ENCODE data around the gene RNF38. TPM values are rescaled to one million over a fixed set of nuclear protein-coding genes. Genes with fewer than 3 reads are reported as not detected.
"Not testable (repeated sequence)": the region's sequence is repeated elsewhere in the genome, so short reads cannot be mapped to it uniquely, and the experiment has no call there.

The RNF38 gene
- total RNA-seq, 1 donor from 2014 or later, result 34.8 TPM

DNA sequence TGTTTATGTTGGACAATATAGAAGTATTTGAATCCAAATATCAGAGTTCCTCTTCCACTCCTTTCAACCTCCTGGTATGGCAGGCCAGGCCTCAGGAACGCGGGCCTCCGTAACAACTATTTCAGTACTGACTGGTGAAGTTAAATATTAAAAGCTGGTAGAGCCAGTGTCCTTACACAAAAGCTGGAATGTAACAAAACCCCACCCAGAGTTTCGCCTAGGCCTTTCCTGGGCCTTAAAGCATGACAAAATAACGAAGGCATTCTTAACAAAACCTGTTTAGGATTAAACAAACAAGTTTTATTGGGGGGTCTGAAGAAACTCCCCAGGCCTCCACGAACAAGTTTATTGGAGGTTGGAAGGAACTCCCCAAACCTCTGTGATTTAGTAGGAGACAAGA, 80.3 kb downstream of the RNF38 start:
- no peak overlapping the region for H3K27ac Mint-ChIP-seq
- no peak overlapping the region for H3K4me3 Mint-ChIP-seq (ENCODE audit: low read depth)
- H3K36me3 Mint-ChIP-seq (ENCODE audit: low read depth), result no peaks in the 10 kb centered on the region

GRCh38 chr9:36319183-36319582, 80.9 kb downstream of the RNF38 start:
- H3K36me3 Mint-ChIP-seq (ENCODE audit: low read depth), result no peaks in the 10 kb centered on the region
- no peak overlapping the region for H3K4me3 Mint-ChIP-seq (ENCODE audit: low read depth)
- no peak overlapping the region for H3K27ac Mint-ChIP-seq
- intact Hi-C loops (cut with micrococcal nuclease), result no loop called here
- peaks cover 7% of the 10 kb centered on the region for H3K9me3 Mint-ChIP-seq
- no peaks in the 10 kb centered on the region for H3K27me3 Mint-ChIP-seq (ENCODE audit: low read depth)
- H3K4me1 Mint-ChIP-seq (ENCODE audit: low read depth), result no peaks in the 10 kb centered on the region
- DNase-seq (ENCODE audit: low spot score), result no peak

More for the DNA sequence above, 80.3 kb downstream of the RNF38 start:
- no peak for DNase-seq (ENCODE audit: low spot score)
- peaks cover 7% of the 10 kb centered on the region for H3K9me3 Mint-ChIP-seq
- H3K4me1 Mint-ChIP-seq (ENCODE audit: low read depth), result no peaks in the 10 kb centered on the region
- H3K27me3 Mint-ChIP-seq (ENCODE audit: low read depth), result no peaks in the 10 kb centered on the region
- intact Hi-C loops (cut with micrococcal nuclease), result no loop called here

DNA sequence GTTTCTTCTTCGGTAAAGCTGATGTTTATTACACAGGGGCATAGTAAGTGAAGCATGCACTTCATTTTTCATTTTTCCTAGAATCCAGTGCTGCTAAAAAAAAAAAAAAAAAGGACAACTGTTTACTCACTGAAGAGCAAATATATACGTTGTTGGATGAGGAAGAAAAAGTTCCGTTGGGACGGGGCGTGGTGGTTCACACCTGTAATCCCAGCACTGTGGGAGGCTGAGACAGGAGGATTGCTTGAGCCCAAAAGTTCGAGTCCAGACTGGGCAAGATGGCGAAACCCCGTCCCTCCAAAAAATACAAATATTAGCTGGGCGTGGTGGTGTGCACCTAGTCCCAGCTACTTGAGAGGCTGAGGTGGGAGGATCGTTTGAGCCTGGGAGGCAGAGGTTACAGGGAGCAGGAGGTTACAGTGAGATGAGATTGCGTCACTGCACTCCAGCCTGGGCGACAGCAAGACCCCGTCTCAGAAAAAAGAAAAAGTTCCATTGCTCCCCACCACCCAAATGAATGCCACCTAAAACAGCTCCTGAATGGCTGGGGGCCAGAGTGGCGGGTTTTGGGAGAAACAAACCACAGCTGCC, 81.8 kb downstream of the RNF38 start:
- no peaks in the 10 kb centered on the region for H3K4me1 Mint-ChIP-seq (ENCODE audit: low read depth)
- no peak overlapping the region for H3K4me3 Mint-ChIP-seq (ENCODE audit: low read depth)
- DNase-seq (ENCODE audit: low spot score), result no peak
- no peak overlapping the region for H3K27ac Mint-ChIP-seq
- H3K27me3 Mint-ChIP-seq (ENCODE audit: low read depth), result no peaks in the 10 kb centered on the region
- intact Hi-C loops (cut with micrococcal nuclease), result no loop called here
- H3K9me3 Mint-ChIP-seq, result peaks cover 7% of the 10 kb centered on the region
- no peaks in the 10 kb centered on the region for H3K36me3 Mint-ChIP-seq (ENCODE audit: low read depth)

GRCh38 chr9:36317766-36318165, 82.3 kb downstream of the RNF38 start:
- DNase-seq (ENCODE audit: low spot score), result no peak
- Mint-ChIP-seq H3K27ac (no peak overlapping the region), H3K4me3 (ENCODE audit: low read depth) (no peak overlapping the region), H3K4me1 (ENCODE audit: low read depth) (no peaks in the 10 kb centered on the region), H3K27me3 (ENCODE audit: low read depth) (no peaks in the 10 kb centered on the region), H3K36me3 (ENCODE audit: low read depth) (no peaks in the 10 kb centered on the region), H3K9me3 (peaks cover 7% of the 10 kb centered on the region)
- intact Hi-C loops (cut with micrococcal nuclease), result no loop called here

DNA sequence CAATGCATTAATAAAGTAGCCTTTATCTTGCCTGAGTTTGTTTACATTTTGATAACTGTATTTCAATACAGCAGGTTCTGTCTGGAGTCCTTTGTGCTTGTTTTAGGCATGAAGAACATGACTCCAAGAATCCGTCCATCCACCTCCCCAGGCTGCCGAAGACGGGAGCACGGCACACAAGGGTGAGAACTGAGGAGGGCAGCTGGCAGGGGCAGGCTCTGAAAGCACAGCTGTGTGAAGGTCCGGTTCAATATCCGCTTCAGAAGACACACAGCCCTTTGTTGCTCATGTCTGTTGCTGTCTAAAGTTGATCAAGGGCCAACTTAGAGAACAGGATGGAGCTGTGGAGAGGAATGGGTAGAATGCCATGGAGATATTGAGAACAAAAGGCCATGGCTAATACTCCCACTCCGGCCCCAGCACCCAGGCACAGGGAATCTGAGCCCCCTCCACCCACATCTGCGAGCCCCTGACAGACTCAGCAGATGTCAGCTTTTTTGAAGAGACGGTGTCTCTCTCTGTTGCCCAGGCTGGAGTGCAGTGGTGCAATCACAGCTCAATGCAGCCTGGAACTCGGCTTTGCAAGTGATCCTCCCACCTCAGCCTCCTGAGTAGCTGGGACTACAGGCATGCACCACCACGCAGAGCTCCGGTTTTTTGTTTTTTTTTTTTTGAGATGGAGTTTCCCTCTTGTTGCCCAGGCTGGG, 83.3 kb downstream of the RNF38 start:
- H3K9me3 Mint-ChIP-seq, result peaks cover 5% of the 10 kb centered on the region
- no peak overlapping the region for H3K4me3 Mint-ChIP-seq (ENCODE audit: low read depth)
- no peak overlapping the region for H3K27ac Mint-ChIP-seq
- H3K4me1 Mint-ChIP-seq (ENCODE audit: low read depth), result no peaks in the 10 kb centered on the region
- no peaks in the 10 kb centered on the region for H3K36me3 Mint-ChIP-seq (ENCODE audit: low read depth)
- intact Hi-C loops (cut with micrococcal nuclease), result no loop called here
- no peaks in the 10 kb centered on the region for H3K27me3 Mint-ChIP-seq (ENCODE audit: low read depth)
- no peak for DNase-seq (ENCODE audit: low spot score)

DNA sequence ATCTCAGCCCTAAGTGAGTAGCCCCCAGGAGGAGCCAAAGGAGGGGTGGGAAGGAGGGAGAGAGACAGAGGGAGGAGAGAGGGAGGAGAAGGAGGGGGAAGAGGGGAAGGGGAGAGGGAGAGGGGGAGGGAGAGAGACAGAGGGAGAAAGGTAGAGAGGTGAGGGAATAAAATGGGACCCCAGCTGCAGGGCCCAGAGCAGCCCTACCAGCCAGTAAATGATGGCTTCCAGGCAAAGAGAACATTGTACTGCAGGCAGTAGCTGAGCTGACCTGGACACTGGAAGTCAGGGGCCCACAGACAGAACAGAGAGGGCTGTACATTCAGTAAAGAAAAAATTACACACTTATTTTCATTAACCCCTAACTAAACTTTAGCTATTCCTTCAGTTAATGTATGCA, 84.0 kb downstream of the RNF38 start:
- DNase-seq (ENCODE audit: low spot score), result no peak
- intact Hi-C loops (cut with micrococcal nuclease), result no loop called here
- Mint-ChIP-seq H3K9me3 (no peaks in the 10 kb centered on the region), H3K4me3 (ENCODE audit: low read depth) (no peak overlapping the region), H3K36me3 (ENCODE audit: low read depth) (no peaks in the 10 kb centered on the region), H3K4me1 (ENCODE audit: low read depth) (no peaks in the 10 kb centered on the region), H3K27ac (no peak overlapping the region), H3K27me3 (ENCODE audit: low read depth) (no peaks in the 10 kb centered on the region)

- no peaks in the 10 kb centered on the region for H3K27me3 Mint-ChIP-seq (ENCODE audit: low read depth)
- H3K4me1 Mint-ChIP-seq (ENCODE audit: low read depth), result no peaks in the 10 kb centered on the region
- no peaks in the 10 kb centered on the region for H3K36me3 Mint-ChIP-seq (ENCODE audit: low read depth)
- H3K9me3 Mint-ChIP-seq, result no peaks in the 10 kb centered on the region
- H3K27ac Mint-ChIP-seq, result no peak overlapping the region
- intact Hi-C loops (cut with micrococcal nuclease), result no loop called here
- DNase-seq (ENCODE audit: low spot score), result no peak
- H3K4me3 Mint-ChIP-seq (ENCODE audit: low read depth), result no peak overlapping the region
Observed at GRCh38 chr9:36315283-36315682, 84.8 kb downstream of the RNF38 start.

DNA sequence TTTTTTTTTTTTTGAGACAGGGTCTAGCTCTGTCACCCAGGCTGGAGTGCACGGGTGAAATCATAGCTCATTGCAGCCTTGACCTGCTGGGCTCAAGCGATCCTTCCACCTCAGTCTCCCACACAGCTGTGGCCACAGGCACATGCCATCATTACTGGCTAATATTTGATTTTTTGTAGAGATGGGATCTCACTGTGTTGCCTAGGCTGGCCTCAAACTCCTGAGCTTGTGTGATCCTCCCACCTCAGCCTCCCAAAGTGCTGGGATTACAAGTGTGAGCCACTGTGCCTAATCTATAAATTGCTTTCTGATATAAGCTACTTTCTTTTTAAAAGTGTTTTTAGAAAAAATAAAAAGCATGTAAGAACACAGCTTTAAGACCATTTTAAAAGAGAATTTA, 85.3 kb downstream of the RNF38 start:
- Mint-ChIP-seq H3K36me3 (ENCODE audit: low read depth) (no peaks in the 10 kb centered on the region), H3K4me3 (ENCODE audit: low read depth) (no peak overlapping the region), H3K27me3 (ENCODE audit: low read depth) (no peaks in the 10 kb centered on the region), H3K9me3 (no peaks in the 10 kb centered on the region), H3K4me1 (ENCODE audit: low read depth) (no peaks in the 10 kb centered on the region), H3K27ac (no peak overlapping the region)
- intact Hi-C loops (cut with micrococcal nuclease), result no loop called here
- no peak for DNase-seq (ENCODE audit: low spot score)

- Mint-ChIP-seq H3K36me3 (ENCODE audit: low read depth) (no peaks in the 10 kb centered on the region), H3K27ac (peak overlapping the region; percentile 29)
- intact Hi-C loops (cut with micrococcal nuclease), result no loop called here
Observed at GRCh38 chr9:36306471-36307306, 93.4 kb downstream of the RNF38 start.

GRCh38 chr9:36304366-36304765, 95.7 kb downstream of the RNF38 start:
- DNase-seq (ENCODE audit: low spot score); H3K27me3 Mint-ChIP-seq (ENCODE audit: low read depth); H3K9me3 Mint-ChIP-seq; H3K36me3 Mint-ChIP-seq (ENCODE audit: low read depth); H3K4me1 Mint-ChIP-seq (ENCODE audit: low read depth); H3K4me3 Mint-ChIP-seq (ENCODE audit: low read depth); intact Hi-C loops (cut with micrococcal nuclease); H3K27ac Mint-ChIP-seq: not testable (repeated sequence)

More at GRCh38 chr9:36306471-36307306, 93.4 kb downstream of the RNF38 start:
- Mint-ChIP-seq H3K4me1 (ENCODE audit: low read depth) (peaks cover 5% of the 10 kb centered on the region), H3K4me3 (ENCODE audit: low read depth) (no peak overlapping the region), H3K27me3 (ENCODE audit: low read depth) (no peaks in the 10 kb centered on the region), H3K9me3 (no peaks in the 10 kb centered on the region)
- no peak for DNase-seq (ENCODE audit: low spot score)

DNA sequence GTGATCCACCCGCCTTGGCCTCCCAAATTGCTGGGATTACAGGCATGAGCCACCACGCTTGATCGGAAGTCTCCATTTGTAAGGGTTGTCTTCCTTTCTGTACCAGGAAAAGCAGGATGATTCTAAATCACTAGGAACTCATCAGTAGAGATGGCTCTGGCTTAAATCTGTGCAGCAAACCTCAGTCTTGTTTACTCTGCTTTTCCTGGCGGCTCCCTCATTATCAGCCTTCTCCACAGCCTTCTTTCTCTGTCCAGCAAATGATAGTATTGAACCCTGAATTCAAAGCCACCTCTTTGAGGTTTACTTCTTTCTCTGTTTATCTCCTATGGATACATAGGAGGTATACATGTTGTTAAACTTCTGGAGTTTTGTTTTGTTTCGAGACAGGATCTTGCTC, 98.8 kb downstream of the RNF38 start:
- intact Hi-C loops (cut with micrococcal nuclease), result no loop called here

DNA sequence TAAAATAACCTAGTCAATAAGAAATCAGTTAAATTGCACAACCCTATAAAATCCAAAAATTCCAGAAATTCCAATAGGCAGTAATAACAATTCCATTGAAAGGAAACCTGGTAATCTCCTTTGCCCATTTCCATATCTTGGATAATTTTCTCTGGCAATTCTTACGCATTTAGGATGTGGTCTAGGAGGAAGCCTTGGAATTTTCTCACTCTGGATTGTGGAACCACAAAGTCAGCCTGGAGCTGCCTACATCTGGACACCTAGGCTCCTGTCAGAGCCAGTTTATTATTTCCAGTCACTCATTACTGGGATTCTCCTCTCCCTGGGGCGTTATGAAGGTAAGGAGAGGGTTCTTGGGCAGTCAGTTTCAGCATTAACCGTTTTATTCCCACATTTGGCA, 101.5 kb downstream of the RNF38 start:
- no peak for DNase-seq (ENCODE audit: low spot score)
- Mint-ChIP-seq H3K4me3 (ENCODE audit: low read depth) (no peak overlapping the region), H3K36me3 (ENCODE audit: low read depth) (no peaks in the 10 kb centered on the region), H3K27me3 (ENCODE audit: low read depth) (no peaks in the 10 kb centered on the region), H3K4me1 (ENCODE audit: low read depth) (no peaks in the 10 kb centered on the region), H3K27ac (no peak overlapping the region), H3K9me3 (no peaks in the 10 kb centered on the region)
- intact Hi-C loops (cut with micrococcal nuclease), result no loop called here

More for the DNA sequence above, 98.8 kb downstream of the RNF38 start:
- no peaks in the 10 kb centered on the region for H3K36me3 Mint-ChIP-seq (ENCODE audit: low read depth)
- no peak overlapping the region for H3K4me3 Mint-ChIP-seq (ENCODE audit: low read depth)
- H3K4me1 Mint-ChIP-seq (ENCODE audit: low read depth), result no peaks in the 10 kb centered on the region
- DNase-seq (ENCODE audit: low spot score), result no peak
- no peaks in the 10 kb centered on the region for H3K9me3 Mint-ChIP-seq
- H3K27me3 Mint-ChIP-seq (ENCODE audit: low read depth), result no peaks in the 10 kb centered on the region
- H3K27ac Mint-ChIP-seq, result no peak overlapping the region

- no peak overlapping the region for H3K27ac Mint-ChIP-seq
Observed at GRCh38 chr9:36297798-36298197, 102.3 kb downstream of the RNF38 start.

More at GRCh38 chr9:36297798-36298197, 102.3 kb downstream of the RNF38 start:
- H3K9me3 Mint-ChIP-seq, result no peaks in the 10 kb centered on the region
- no peaks in the 10 kb centered on the region for H3K36me3 Mint-ChIP-seq (ENCODE audit: low read depth)
- H3K4me3 Mint-ChIP-seq (ENCODE audit: low read depth), result no peak overlapping the region
- intact Hi-C loops (cut with micrococcal nuclease), result no loop called here
- H3K27me3 Mint-ChIP-seq (ENCODE audit: low read depth), result no peaks in the 10 kb centered on the region
- no peaks in the 10 kb centered on the region for H3K4me1 Mint-ChIP-seq (ENCODE audit: low read depth)
- DNase-seq (ENCODE audit: low spot score), result no peak
